Adipocyte (in vitro differentiated cells): Measurements from ENCODE around the gene PLPP2.

ENCODE experiments used
- DNase-seq: peaks from one replicate; pipeline ENCODE4 v3.0.0-alpha.2; 2015; ENCODE audit warnings: low read depth
- H3K27me3 ChIP-seq: replicated peaks from 2 replicates; pipeline ENCODE4 v1.7.0; 2013; ENCODE audit warnings: mild to moderate bottlenecking, low read length, moderate library complexity; ENCODE audit not compliant: control insufficient read depth, insufficient read depth
- H3K36me3 ChIP-seq: 2 replicates; pipeline ENCODE4 v1.7.0; 2013; ENCODE audit warnings: low read length, mild to moderate bottlenecking, moderate library complexity; ENCODE audit not compliant: control insufficient read depth, insufficient read depth, severe bottlenecking
- H3K4me1 ChIP-seq: 2 replicates; pipeline ENCODE4 v1.7.0; 2013; ENCODE audit warnings: mild to moderate bottlenecking, low read length, moderate library complexity; ENCODE audit not compliant: control insufficient read depth, insufficient read depth
- H3K4me3 ChIP-seq: 2 replicates; pipeline ENCODE4 v1.7.0; 2013; ENCODE audit warnings: mild to moderate bottlenecking, low read length, moderate library complexity
- H3K9ac ChIP-seq: 2 replicates; pipeline ENCODE4 v1.7.0; 2013; ENCODE audit warnings: mild to moderate bottlenecking, low read length, moderate library complexity
- H3K9me3 ChIP-seq: 2 replicates; pipeline ENCODE4 v1.7.0; 2013; ENCODE audit warnings: mild to moderate bottlenecking, low read length, moderate library complexity; ENCODE audit not compliant: control insufficient read depth

PLPP2 gene

GRCh38 chr19:290372-291005 lies 714 bp downstream of the PLPP2 start:
- Histone ChIP-seq H3K4me3 (no peak overlapping the region), H3K4me1 (peaks cover 11% of the 10 kb centered on the region), H3K9ac (no peak overlapping the region), H3K36me3 (no peaks in the 10 kb centered on the region), H3K27me3 (peaks cover 38% of the 10 kb centered on the region), H3K9me3 (peaks cover 3% of the 10 kb centered on the region)
- peak; percentile 41 for DNase-seq

GRCh38 chr19:289651-290371 lies 1.4 kb downstream of the PLPP2 start:
- peaks cover 3% of the 10 kb centered on the region for H3K9me3 ChIP-seq
- H3K36me3 ChIP-seq: no peaks in the 10 kb centered on the region
- H3K4me3 ChIP-seq: no peak overlapping the region
- no peak overlapping the region for H3K9ac ChIP-seq
- H3K27me3 ChIP-seq: peaks cover 34% of the 10 kb centered on the region
- DNase-seq: peak; percentile 22
- H3K4me1 ChIP-seq: peaks cover 9% of the 10 kb centered on the region

- Histone ChIP-seq H3K9ac (no peak overlapping the region), H3K27me3 (peaks cover 25% of the 10 kb centered on the region), H3K36me3 (no peaks in the 10 kb centered on the region), H3K4me3 (no peak overlapping the region), H3K4me1 (no peaks in the 10 kb centered on the region), H3K9me3 (peaks cover 3% of the 10 kb centered on the region)
- DNase-seq: no peak
These were observed 2.3 kb downstream of the PLPP2 start for GRCh38 chr19:288911-289310.

GRCh38 chr19:287381-287871 lies 3.8 kb downstream of the PLPP2 start:
- H3K27me3 ChIP-seq: peaks cover 12% of the 10 kb centered on the region
- H3K4me3 ChIP-seq: no peak overlapping the region
- no peak overlapping the region for H3K9ac ChIP-seq

DNA sequence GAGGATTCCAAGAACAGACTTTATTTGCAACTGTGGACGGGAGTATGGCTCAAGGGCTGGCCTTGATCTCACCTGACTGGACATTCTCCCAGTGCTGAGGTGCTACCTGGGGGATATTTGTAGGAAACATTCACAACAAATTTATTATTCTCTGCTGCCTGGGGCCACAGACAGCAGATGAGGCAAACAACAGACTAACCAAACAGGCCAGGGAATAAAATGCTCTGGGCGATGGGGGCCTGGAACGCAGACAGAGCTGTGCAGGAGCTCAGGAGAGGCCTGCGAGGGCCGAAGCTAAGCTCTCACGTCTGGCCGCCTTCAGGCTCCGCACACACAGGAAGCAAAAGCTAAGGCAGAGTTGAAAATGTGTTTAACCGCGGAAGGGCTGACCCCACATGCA lies 7.8 kb downstream of the PLPP2 start:
- no peak overlapping the region for H3K9ac ChIP-seq
- H3K4me3 ChIP-seq: no peak overlapping the region
- H3K9me3 ChIP-seq: no peaks in the 10 kb centered on the region
- H3K27me3 ChIP-seq: peaks cover 26% of the 10 kb centered on the region
- no peaks in the 10 kb centered on the region for H3K36me3 ChIP-seq
- DNase-seq: no peak
- no peaks in the 10 kb centered on the region for H3K4me1 ChIP-seq

More at GRCh38 chr19:287381-287871, 3.8 kb downstream of the PLPP2 start:
- Histone ChIP-seq H3K36me3 (no peaks in the 10 kb centered on the region), H3K4me1 (no peaks in the 10 kb centered on the region), H3K9me3 (no peaks in the 10 kb centered on the region)
- DNase-seq: no peak

DNA sequence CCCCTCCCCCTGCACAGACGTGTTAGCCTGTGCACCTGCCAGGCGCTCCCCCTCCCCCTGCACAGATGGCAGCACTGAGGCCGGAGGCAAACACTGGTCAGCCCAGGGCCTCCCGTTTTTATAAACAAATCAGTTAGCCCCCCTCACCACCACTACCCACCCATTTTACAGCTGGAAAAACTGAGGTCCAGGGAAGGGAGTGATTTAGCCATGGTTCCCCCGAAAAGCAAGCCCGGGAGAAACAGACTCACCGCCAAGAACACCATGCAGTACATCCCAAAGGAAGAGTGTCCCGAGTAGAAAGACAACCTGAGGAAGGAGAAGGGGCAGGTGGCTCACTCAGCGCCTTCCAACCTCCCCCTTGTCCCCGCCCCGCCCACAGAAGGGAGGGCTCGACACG lies 8.7 kb downstream of the PLPP2 start:
- Histone ChIP-seq H3K36me3 (no peaks in the 10 kb centered on the region), H3K4me3 (no peak overlapping the region), H3K9me3 (no peaks in the 10 kb centered on the region), H3K9ac (no peak overlapping the region), H3K4me1 (no peaks in the 10 kb centered on the region), H3K27me3 (peaks cover 29% of the 10 kb centered on the region)
- DNase-seq: no peak

- no peaks in the 10 kb centered on the region for H3K9me3 ChIP-seq
- H3K36me3 ChIP-seq: no peaks in the 10 kb centered on the region
- no peak overlapping the region for H3K9ac ChIP-seq
- H3K4me1 ChIP-seq: no peaks in the 10 kb centered on the region
- no peak for DNase-seq
- no peak overlapping the region for H3K4me3 ChIP-seq
- H3K27me3 ChIP-seq: peaks cover 33% of the 10 kb centered on the region
These were observed 9.2 kb downstream of the PLPP2 start for GRCh38 chr19:281992-282391.

- DNase-seq: no peak
- no peak overlapping the region for H3K9ac ChIP-seq
- H3K4me3 ChIP-seq: no peak overlapping the region
- no peaks in the 10 kb centered on the region for H3K36me3 ChIP-seq
- H3K9me3 ChIP-seq: no peaks in the 10 kb centered on the region
- H3K27me3 ChIP-seq: peaks cover 35% of the 10 kb centered on the region
- H3K4me1 ChIP-seq: no peaks in the 10 kb centered on the region
These were observed 9.9 kb downstream of the PLPP2 start for GRCh38 chr19:281156-281853.

DNA sequence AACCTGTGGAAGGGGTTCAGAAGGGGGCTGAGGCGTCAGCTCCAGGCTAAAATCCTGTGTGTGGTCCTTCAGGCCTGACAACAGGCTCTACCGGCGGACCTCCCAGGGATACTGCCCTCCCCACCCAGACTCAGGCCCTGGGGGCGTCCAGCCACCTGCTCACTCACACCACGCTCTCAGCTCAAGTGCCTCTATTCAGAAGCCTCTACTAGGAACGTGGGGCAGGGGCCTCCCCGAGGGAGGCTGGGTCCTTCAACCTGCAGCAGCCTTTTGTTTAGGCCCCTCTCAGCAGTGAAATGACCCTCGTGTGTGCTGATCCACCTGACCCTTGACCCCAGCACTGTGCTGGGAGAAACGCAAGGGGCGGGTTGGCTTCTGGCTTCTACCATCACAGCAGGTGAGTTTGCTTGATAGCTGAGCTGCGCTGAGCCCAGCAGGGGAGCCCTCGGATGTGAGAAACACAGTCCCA lies 10.6 kb downstream of the PLPP2 start:
- DNase-seq: no peak
- H3K27me3 ChIP-seq: peaks cover 35% of the 10 kb centered on the region
- no peaks in the 10 kb centered on the region for H3K4me1 ChIP-seq
- H3K36me3 ChIP-seq: no peaks in the 10 kb centered on the region
- H3K4me3 ChIP-seq: no peak overlapping the region
- H3K9ac ChIP-seq: no peak overlapping the region
- no peaks in the 10 kb centered on the region for H3K9me3 ChIP-seq

- Histone ChIP-seq H3K4me3 (no peak overlapping the region), H3K4me1 (no peaks in the 10 kb centered on the region), H3K9me3 (no peaks in the 10 kb centered on the region), H3K27me3 (peaks cover 41% of the 10 kb centered on the region), H3K36me3 (no peaks in the 10 kb centered on the region), H3K9ac (no peak overlapping the region)
- DNase-seq: no peak
These were observed 11.5 kb downstream of the PLPP2 start for GRCh38 chr19:279656-280055.

GRCh38 chr19:279231-279630 lies 12.0 kb downstream of the PLPP2 start:
- Histone ChIP-seq H3K4me1 (no peaks in the 10 kb centered on the region), H3K9me3 (no peaks in the 10 kb centered on the region), H3K36me3 (no peaks in the 10 kb centered on the region), H3K4me3 (no peak overlapping the region), H3K27me3 (peaks cover 41% of the 10 kb centered on the region), H3K9ac (no peak overlapping the region)
- DNase-seq: no peak
